NCI-H146 treated with DMSO at 0.1 percent for 48 hours (cell line): ENCODE measurements around the gene SPANXD.
"Not testable (repeated sequence)": the region's sequence is repeated elsewhere in the genome, so short reads cannot be mapped to it uniquely, and the experiment has no call there.

Source experiments
- DNase-seq: peaks from one replicate; lab custom pipeline; 2025; ENCODE audit not compliant: unreplicated experiment; lab: John Stamatoyannopoulos, UW

The SPANXD gene, protein sequence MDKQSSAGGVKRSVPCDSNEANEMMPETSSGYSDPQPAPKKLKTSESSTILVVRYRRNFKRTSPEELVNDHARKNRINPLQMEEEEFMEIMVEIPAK

DNA sequence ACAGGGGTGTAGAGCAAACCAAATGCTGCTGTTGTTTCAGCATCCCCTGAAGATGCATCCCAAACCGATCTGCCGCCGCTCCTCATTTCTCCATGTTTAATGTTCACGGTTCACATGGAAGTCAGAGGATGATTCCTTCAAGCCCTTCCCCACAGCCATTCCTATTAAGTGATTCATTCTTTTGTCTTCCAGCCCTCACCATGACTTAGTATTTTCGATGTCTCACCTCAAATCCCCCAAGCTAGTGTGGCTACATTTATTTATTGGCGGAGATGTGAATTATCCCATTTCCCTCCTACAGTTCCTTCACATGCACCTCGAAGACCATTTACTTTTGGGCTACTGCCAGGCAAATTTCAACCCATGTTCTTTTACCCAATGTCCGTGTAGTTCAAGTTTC is at the start of gene SPANXD:
Gene SPANXD (minus strand): TSS at position 101 of the 400 bp plus-strand sequence. CDS start 334 bp downstream, outside the sequence.
- DNase-seq = not testable (repeated sequence)

DNA sequence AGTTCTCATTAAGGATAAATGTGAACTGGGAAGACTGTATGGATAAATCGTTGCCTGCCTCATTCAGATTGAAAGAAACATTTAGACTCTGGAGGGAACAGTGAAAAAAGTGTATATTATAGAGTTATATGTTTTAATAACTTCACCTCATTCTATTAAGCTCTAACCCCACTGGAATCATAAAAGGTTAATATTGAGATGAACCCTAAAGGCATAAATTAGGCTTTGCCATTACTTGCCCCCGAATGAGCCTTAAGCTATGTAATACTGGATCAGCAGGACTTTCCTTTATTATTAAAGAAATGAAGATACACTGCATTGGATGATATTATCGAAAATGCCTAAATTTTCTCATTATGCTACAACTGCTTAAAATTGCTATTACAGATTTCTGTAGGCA is 44.1 kb upstream of the SPANXD start:
- no peak for DNase-seq

DNA sequence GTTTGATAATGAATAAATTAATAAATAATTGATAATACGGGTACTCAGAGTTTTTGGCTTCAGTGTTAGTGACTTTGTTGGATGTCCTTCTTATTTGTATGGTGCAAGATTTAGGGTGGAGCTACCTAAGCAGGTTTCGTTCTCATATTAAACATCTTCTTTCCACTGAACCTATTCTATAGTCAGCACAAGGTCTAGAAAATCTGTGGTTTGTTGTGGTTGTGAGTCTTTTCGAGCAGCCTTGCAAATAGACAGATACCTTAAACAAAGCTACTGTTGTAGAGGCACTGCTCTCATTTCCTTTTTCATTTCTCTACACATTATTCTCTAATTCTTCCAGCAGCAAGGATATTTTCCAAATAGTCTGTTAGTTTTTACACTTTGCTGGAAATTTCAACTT is 38.1 kb upstream of the SPANXD start:
- DNase-seq = no peak

DNA sequence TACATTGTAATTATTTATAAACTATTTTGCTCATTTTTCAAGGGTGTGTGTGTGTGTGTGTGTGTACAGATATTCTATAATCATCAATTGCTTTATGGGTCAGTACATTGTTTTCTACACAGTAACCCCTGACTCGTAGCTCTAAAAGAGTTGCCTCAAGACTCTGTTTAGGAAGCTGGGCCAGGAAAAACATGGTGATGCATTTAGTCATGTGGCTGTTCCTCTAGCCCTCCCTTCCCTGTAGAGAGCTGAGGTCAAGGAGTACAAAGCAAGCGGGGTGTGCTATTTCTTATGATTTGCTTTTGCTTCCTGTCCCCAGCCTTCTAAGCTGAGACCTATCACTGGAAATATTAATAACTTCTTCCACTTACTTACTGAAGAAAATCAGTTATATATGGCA is 34.8 kb upstream of the SPANXD start:
- DNase-seq = no peak

DNA sequence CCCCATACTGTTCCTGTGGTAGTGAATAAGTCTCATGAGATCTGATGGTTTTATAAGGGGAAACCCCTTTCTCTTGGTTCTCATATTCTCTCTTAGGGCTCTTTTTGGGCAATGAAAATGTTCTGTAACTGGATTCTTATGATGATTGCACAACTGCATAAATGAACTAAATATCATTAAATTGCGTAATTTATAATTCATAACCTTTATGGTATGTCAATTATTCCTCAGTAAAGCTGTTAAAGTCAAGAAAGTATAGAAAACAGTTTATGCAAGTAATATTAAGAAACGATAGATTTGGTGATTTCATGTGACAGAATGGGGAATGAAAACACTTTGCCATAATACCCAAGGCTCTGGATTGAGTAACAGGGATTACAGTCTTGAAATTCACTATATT is 33.5 kb upstream of the SPANXD start:
- no peak for DNase-seq

DNA sequence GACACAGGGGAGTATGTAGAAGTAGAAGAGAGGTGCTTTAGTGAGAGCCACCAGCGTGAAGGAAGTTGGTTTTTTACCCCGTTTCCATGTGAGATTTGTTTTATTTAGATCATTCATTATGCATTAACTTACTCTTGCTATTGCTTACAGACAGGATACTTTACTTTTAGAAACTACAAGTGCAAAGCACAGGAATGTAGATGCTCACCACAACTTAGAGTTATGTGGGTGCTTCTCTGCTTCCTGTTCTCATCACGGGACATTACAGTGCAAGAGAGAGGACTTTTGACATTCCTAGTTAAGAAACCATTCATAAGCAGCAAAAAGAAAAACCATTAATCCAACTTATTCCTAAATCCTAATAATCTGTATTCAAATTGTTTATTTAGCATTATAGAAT is 25.6 kb upstream of the SPANXD start:
- no peak for DNase-seq

DNA sequence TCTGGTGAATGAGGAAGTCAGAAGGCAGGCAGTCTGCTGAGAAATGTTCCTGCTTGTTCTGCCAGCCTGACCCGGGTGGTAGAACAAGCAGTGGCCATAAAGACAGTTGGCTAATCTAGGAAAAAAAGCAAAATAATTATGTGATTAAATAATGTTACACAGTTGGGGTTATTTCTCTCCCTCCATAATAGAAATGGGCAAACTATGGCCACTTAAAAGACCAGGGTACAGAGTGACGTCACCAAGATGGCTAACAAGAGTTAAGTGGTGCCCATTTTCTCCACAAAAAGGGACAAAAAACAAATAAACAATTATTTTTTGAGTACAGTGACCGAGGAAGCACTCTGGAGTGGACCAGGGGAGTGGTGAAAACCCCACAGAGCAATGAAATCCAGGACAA is 16.1 kb upstream of the SPANXD start:
- DNase-seq = no peak

DNA sequence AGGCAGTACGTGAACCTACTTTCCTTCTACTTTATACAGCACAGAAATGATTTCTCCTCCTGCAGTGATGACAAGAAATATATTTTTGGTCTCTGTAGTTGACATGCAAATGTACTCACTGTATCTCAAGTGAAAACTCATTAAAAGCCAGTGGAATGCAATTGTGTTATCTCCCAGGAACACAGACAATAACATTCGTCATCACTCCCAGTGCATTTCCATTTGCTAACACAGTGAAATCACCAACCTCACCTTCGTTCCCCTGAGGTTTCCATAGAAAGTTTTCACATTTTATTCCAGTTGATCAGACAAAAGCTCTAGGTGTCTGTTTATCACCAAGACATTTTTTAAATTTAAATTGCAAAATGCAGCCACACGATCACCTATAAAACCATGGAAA is 2.5 kb upstream of the SPANXD start:
- no peak for DNase-seq

DNA sequence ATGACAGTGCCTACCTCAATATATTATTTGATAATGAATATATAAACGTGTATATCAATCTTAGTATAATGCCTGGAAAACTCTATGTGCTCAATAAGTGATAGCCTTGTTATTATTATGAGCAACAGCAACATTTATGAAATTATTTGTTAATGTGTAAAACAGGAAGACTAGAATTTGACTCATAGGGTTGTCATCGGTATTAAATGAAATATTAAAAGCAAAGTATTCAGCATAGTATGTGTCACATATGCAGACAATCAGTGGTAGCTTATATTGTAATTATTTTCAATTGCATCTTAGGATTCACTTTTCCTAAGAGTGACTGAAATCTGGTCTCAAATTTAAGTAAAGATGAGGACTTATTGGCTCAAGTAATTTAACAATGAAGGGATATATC is 24.6 kb downstream of the SPANXD start:
- DNase-seq = no peak

DNA sequence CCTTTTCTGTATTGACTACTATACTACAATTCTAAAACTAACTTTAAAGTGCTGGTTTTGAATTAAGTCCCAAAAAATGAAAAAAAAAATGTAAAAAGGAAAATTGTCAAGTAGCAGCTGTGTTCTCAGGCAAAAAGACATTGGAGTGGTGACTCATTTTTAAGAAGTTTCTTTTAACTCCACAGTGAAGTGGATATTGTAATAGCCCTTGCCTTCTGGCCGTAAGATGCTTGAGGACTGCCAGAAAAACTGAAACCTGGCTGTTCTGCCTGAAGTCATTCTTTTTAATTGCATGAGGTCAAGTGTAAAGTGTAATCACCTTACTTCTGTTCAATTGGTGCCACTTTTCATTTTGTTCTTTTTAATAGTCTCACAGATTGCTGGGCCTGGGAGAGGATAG is 28.9 kb downstream of the SPANXD start:
- no peak for DNase-seq

DNA sequence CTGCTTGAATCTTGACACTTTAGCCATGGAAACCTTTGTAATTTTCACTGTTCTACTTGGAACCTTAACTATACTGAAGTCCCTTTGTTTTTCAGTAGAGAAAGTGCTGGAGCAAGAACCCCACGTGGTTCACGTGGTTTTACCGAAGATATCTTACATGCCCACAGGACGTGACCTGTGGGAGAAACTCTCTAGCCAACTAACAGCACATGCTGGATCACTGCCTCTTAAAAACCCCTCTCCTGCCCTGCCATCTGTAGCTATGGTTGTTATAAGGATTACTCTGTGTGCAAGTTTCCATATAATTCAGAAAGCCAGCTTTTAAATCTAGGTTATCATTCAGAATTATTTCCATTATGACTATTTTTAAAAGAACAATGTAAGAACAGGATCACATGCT is 30.2 kb downstream of the SPANXD start:
- no peak for DNase-seq

DNA sequence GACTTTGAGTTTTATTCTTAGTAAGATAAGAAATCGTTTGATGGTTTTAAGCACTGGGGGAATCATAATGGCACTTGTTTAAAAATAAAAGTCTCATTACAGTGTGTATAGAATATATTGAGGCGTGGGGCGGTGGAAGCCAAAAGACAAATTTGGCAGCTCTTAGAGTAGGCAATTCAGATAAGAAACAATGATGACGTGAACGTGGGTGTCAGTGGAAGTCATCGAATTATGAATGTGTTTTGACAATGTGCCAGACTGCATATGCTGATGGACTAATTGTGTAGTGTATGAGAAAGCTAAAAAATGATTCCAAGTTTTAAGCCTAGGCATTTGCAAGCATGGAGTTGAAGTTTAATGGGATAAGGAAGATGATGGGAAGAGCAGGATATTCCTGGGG is 35.8 kb downstream of the SPANXD start:
- no peak for DNase-seq

DNA sequence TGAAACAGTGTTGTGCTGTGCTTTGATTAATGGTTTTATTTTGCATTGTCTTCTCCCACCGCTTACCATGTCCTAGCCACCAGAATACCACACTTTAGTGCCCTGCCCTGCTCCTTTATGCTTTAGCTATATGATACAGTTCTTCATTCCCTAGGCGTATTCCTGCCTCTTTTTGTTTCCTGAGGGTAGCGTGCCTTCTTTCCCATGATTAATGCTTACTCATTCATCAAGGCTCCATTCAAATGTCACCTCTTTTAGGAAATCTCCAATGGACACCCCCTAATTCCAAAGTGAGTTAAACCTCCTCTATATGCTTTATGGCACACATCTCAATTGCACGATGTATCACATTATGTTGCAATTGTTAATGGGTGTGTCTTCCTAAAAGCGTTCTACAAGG is 46.3 kb downstream of the SPANXD start:
- no peak for DNase-seq
